SK-MEL-5 (cell line): Measurements from ENCODE around the gene ZNF697. TPM values are rescaled to one million over a fixed set of nuclear protein-coding genes. Genes with fewer than 3 reads are reported as not detected.
A peak's percentile ranks its signal among the peaks of the same experiment; 100 is the strongest.
"Not testable (repeated sequence)": the region's sequence is repeated elsewhere in the genome, so short reads cannot be mapped to it uniquely, and the experiment has no call there.

Experiments used
- DNase-seq: peaks from one replicate; pipeline ENCODE4 v3.0.0-alpha.2; 2016; ENCODE audit warnings: low read depth, low spot score
- in situ Hi-C: cut with HindIII; loops from 2 replicates; pipeline ENCODE4 v1.10.0; 2016; ENCODE audit warnings: low sequenced_read_pairs, high pct_unique_total_duplicates, low pct_unique_long_range_greater_than_20kb
- total RNA-seq: library from RNA; depleted of rRNA; stranded (reverse); fragments of >200 nt; shearing (Covaris generic); gene quantifications from 2 replicates; pipeline ENCODE4 v1.2.3, GENCODE V29; 2014

ZNF697 gene
- total RNA-seq, 1 experiment from 2014 or later, result 80.6 TPM

DNA sequence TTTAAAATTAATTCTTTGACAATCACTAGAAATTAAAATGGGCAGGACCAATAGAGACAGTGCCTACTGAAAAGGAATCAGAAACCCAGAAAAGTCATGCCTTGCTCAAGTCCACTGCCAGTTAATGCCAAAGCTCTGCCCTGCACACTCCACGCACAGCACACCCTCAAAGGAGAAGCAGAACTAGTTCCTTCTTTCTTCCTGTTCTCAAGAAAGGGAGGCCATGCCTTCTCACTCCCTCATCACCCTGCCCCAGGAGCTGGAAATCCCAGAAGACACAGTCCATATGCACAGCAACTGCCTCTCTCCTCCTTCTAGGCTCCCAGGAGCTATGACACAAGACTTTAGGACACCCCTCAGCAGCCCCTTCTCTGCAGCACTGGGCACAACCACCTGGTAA, 31.3 kb downstream of the ZNF697 start:
- in situ Hi-C loops, DNase-seq: not testable (repeated sequence)

- in situ Hi-C loops, DNase-seq: not testable (repeated sequence)
Measured at GRCh38 chr1:119615100-119615499, 33.0 kb downstream of the ZNF697 start.

- in situ Hi-C loops, result no loop called here
- peak; percentile 94 for DNase-seq
Measured at GRCh38 chr1:119613769-119614720, 34.0 kb downstream of the ZNF697 start.

GRCh38 chr1:119611701-119612113, 36.4 kb downstream of the ZNF697 start:
- DNase-seq, result peak; percentile 62
- in situ Hi-C loops, result no loop called here

DNA sequence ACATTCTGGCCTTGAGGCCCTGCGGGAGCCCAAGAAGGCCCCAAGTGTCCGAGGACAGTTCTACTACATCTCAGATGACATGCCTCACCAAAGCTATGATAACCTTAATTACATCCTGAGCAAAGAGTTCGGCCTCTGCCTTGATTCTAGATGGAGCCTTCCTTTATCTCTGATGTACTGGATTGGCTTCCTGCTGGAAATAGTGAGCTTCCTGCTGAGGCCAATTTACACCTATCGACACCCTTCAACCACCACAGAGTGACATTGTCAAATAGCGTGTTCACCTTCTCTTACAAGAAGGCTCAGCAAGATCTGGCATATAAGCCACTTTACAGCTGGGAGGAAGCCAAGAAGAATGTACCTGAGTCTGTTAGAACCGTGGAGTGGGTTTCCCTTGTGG, 39.2 kb downstream of the ZNF697 start:
- in situ Hi-C loops, DNase-seq: not testable (repeated sequence)

GRCh38 chr1:119607087-119607807, 40.8 kb downstream of the ZNF697 start:
- in situ Hi-C loops, DNase-seq: not testable (repeated sequence)

GRCh38 chr1:119606394-119606793, 41.7 kb downstream of the ZNF697 start:
- no peak for DNase-seq
- in situ Hi-C loops, result no loop called here

DNA sequence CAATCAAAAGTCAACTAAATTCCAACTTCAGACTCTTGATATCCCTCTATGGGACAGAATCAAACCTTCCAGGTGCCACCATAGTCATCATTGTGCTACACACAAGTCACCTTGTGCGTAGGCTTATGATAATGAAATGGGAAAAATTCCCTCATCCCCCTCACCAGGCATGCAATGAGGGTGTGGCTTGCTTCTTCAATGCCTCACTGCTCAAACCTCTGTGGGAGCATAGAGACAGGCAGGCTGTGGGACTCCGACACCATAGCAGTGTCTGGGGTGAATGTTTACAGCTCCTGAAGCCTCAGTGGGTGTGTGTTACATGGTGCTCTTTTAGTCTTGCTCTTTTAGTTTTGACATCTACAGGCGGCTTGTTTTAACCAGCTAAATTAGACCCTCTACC, 42.4 kb downstream of the ZNF697 start:
- in situ Hi-C loops, result no loop called here
- no peak for DNase-seq

GRCh38 chr1:119605080-119605479, 43.0 kb downstream of the ZNF697 start:
- in situ Hi-C loops, DNase-seq: not testable (repeated sequence)

DNA sequence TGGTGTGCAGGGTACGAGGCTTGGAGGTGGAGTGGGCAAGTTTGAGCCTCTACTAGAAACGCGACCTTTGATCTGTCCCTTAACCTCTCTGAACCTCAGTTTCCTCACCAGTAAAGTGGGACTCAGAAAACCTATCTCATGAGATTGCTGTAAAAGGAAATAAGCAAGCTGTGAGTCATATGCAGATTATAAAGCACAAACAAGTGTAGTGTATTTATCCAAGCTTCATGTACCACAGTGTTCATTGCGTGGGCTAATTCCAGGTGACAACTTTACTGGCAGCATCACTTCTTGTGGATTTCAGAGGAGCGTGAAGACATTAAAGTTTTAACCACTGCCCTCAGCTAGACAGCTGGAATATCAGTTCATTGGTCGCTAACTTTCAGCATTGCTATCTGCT, 44.4 kb downstream of the ZNF697 start:
- no peak for DNase-seq
- in situ Hi-C loops, result no loop called here

- DNase-seq, in situ Hi-C loops: not testable (repeated sequence)
Measured at GRCh38 chr1:119603241-119603640, 44.8 kb downstream of the ZNF697 start.

DNA sequence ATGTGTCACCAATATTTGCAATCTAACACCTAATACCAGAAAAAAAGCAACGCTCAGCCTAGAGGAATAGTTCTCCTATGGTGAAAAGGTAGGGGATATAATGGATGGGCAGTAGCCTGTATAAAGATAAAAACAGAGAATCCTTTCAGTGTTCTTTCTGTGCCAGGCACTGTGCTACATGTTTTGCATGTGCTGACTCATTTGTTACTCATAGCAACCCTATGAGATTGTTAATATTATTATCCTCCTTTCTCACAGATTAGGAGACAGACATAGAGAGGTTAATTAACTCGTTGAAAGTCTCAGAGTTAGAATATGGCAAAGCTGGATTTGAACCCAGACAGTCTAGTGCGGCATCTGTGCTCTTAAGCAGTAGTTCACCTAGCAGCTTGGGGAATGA, 45.3 kb downstream of the ZNF697 start:
- DNase-seq, in situ Hi-C loops: not testable (repeated sequence)

GRCh38 chr1:119602169-119602568, 45.9 kb downstream of the ZNF697 start:
- DNase-seq, result no peak
- in situ Hi-C loops, result no loop called here

DNA sequence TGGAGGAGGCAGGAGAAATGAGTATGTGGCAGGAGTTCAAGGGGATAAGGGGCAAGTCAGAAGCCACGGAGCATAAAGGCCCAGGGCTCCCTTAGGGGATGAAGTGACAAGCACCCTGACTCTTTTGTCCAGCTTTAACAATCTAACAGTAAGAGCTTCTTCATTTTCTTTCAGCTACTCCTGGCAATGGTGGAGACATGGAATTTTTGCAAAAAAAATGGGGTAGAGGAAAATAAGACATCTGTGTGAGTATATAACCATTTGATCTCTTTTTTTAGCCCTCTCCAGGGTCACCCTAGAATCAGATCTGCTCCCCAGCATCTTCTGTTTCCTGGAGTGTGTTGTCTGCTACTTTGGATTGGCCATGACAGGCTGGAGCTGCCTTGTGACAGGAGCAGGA, 47.1 kb downstream of the ZNF697 start:
- in situ Hi-C loops, result no loop called here
- DNase-seq, result no peak

- no peak for DNase-seq
- in situ Hi-C loops, result no loop called here
Measured at GRCh38 chr1:119600561-119600960, 47.5 kb downstream of the ZNF697 start.

DNA sequence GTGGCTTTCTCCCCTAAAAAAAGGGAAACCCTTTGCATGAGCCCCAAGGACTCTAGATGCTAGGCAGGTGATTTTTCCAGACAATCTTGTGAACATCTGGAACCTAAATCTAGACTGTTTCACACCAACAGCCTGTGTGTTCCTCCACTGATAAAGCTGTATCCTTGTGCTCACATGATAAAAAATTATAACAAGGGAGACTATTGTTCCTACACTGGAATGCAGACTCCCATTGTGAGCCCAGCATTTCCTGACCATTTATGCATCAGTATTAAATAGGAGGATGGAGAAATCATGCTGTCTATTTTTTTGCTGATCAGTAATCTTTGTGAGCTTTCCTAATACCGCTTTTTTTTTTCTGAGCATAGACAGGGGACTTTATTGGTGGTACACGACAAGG, 52.5 kb downstream of the ZNF697 start:
- in situ Hi-C loops, result no loop called here
- peak; percentile 88 for DNase-seq

DNA sequence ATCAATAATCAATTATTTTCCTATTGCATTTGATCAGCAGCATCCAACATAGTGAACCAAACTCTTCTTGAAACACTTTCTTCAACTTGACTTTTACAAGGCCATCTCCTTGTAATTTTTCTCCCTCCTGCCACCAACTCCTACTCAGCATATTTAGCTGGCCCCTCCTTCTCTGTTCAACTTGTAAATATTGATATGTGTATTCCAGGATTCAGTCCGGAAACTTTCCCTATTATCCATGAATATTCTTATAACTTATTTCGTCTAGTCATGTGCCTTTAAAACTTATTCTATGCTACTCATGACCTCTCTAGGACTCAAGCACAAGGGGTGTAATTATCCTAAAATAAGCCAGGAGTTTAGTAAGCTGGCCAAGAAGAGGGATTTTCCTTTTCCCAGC, 52.9 kb downstream of the ZNF697 start:
- in situ Hi-C loops, result no loop called here
- no peak for DNase-seq

GRCh38 chr1:119594376-119594775, 53.7 kb downstream of the ZNF697 start:
- in situ Hi-C loops, result no loop called here
- DNase-seq, result no peak

GRCh38 chr1:119593805-119594204, 54.3 kb downstream of the ZNF697 start:
- in situ Hi-C loops, result no loop called here
- DNase-seq, result no peak
